Measurements from ENCODE around the gene LGALS3.

Gene LGALS3

GRCh38 chr14:55120571-55121495 is 8.2 kb upstream of the LGALS3 start:
- no peak for DNase-seq (ENCODE audit: low spot score)
- H3K4me3 ChIP-seq: no peak overlapping the region
- TF ChIP-seq, protein P1, sequence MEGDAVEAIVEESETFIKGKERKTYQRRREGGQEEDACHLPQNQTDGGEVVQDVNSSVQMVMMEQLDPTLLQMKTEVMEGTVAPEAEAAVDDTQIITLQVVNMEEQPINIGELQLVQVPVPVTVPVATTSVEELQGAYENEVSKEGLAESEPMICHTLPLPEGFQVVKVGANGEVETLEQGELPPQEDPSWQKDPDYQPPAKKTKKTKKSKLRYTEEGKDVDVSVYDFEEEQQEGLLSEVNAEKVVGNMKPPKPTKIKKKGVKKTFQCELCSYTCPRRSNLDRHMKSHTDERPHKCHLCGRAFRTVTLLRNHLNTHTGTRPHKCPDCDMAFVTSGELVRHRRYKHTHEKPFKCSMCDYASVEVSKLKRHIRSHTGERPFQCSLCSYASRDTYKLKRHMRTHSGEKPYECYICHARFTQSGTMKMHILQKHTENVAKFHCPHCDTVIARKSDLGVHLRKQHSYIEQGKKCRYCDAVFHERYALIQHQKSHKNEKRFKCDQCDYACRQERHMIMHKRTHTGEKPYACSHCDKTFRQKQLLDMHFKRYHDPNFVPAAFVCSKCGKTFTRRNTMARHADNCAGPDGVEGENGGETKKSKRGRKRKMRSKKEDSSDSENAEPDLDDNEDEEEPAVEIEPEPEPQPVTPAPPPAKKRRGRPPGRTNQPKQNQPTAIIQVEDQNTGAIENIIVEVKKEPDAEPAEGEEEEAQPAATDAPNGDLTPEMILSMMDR (IDR thresholded peaks at IDR 0.05): no peak
- no peak overlapping the region for H3K27ac ChIP-seq

- H3K27ac ChIP-seq: no peak overlapping the region
These were observed 7.2 kb upstream of the LGALS3 start for GRCh38 chr14:55121628-55122439.

DNA sequence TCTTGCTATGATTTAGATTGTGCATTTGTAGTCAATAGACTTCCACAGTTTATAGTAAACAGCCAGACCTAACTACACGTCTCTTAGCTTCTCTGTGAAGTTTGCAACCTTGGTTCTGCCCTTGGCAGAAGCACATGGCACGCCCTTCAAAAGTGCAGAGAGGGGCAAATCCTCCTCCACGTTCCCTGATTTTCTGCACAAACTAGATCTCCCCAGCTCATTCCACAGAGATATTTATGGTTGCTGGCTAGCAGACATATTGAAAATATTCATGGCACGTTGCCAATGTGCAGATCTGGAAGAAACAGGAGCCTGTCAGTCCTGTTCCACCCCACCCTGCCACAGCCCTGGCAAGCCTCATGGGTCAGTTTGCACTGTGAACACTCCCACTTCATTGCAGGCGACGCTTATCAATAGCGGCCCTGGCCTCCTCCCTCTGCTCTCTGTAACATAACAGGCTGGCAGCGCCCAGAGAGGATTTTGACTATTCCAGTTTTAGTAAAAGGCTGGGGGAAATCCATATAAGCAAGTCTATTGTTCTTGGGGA is 6.5 kb upstream of the LGALS3 start:
- TF ChIP-seq, protein P1 (IDR thresholded peaks at IDR 0.05): no peak
- Histone ChIP-seq H3K27ac (peak overlapping the region in 1 of 2 donors; percentile 59), H3K4me3 (no peak overlapping the region)
- DNase-seq (ENCODE audit: low spot score): no peak

More at GRCh38 chr14:55121628-55122439, 7.2 kb upstream of the LGALS3 start:
- no peak overlapping the region for H3K4me3 ChIP-seq
- TF ChIP-seq, protein P1 (IDR thresholded peaks at IDR 0.05): no peak
- no peak for DNase-seq (ENCODE audit: low spot score)

- Histone ChIP-seq H3K27ac (peak overlapping the region in 1 of 2 donors; percentile 59), H3K4me3 (no peak overlapping the region)
- no peak for DNase-seq (ENCODE audit: low spot score)
These were observed 6.0 kb upstream of the LGALS3 start for GRCh38 chr14:55123101-55123500.

DNA sequence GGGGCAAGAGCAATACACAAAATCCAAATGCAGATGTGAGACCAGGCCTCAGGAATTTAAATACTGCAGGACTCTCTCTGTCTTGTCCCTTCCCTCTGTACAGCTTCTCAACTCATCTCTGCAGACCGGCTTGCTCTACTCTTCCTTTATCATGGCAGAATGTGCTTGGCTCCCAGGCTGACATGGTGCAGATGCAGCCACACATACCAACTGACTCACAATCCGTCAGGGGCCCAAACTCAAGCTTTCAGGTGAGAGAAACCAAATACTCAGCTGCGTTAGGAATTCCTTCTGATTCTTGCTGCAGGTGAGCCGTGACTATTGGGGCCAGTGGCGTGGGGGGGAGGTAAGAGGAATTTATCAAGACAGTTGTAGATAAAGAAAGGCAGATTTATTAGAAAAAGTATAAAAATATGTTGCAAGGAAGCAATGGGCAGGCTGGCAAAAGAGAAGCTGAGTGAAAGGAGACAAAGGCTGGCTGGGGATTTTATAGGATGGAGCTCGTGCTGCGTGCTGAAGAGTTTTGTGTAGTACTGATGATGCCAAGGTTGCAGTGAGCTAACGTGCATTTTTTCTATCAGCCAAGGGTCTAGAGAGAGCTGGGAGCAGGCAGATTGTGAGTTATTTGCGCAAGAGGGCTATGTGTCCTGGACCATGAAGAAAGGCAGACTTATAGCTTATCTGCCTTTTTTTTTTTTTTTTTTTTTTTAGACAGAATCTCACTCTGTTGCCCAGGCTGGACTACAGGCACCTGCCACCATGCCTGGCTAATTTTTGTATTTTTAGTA is 5.0 kb upstream of the LGALS3 start:
- TF ChIP-seq, protein P1 (IDR thresholded peaks at IDR 0.05): no peak
- H3K4me3 ChIP-seq: no peak overlapping the region
- no peak overlapping the region for H3K27ac ChIP-seq
- no peak for DNase-seq (ENCODE audit: low spot score)

More at GRCh38 chr14:55123101-55123500, 6.0 kb upstream of the LGALS3 start:
- TF ChIP-seq, protein P1 (IDR thresholded peaks at IDR 0.05): no peak

DNA sequence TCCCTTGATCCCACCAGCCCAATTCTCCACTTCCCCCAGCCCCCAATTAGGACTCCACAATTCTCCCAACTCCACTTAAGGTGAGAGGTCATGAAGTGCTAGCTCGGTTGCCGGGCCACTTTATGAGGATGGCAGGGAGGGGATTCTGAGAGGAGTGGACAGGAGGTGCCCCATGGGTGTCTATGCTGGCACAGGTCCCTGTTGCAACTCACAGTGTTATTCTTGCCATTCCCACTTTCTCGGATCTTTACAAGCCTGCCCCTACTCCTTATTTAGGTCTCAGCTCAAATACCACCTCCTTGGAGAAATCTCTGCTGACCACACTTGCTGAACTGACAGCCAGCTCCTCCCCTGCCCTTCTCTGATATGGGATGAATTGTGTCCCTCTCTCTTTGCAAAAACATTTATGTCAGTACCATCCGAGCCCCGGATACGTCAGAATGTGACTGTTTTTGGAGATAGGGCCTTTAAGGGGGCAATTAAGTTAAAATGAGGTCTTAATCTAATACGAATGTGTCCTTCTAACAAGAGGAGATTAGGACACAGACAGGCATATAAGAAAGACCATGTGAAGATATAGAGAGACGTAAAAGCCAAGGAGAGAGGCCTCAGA is 4.2 kb upstream of the LGALS3 start:
- Histone ChIP-seq H3K27ac (peak overlapping the region in 1 of 2 donors; percentile 52), H3K4me3 (no peak overlapping the region)
- no peak for DNase-seq (ENCODE audit: low spot score)
- TF ChIP-seq, protein P1 (IDR thresholded peaks at IDR 0.05): no peak
